ENCODE data around the gene SNAI3. TPM values are rescaled to one million over a fixed set of nuclear protein-coding genes. Genes with fewer than 3 reads are reported as not detected.

SNAI3 gene
- total RNA-seq, 1 donor from 2014 or later: 0.29 TPM

GRCh38 chr16:88733630-88734360, 47.5 kb upstream of the SNAI3 start:
- Mint-ChIP-seq H3K27me3 (ENCODE audit: low read depth) (no peaks in the 10 kb centered on the region), H3K9me3 (no peaks in the 10 kb centered on the region), H3K36me3 (peaks cover 9% of the 10 kb centered on the region), H3K4me3 (no peak overlapping the region), H3K27ac (no peak overlapping the region), H3K4me1 (no peaks in the 10 kb centered on the region)
- DNase-seq (ENCODE audit: low spot score in 2 of 2, unreplicated experiment in 2 of 2): no peak
- TF ChIP-seq CTCF (IDR thresholded peaks at IDR 0.05; ENCODE audit: unreplicated experiment): no peak

GRCh38 chr16:88732961-88733294, 46.6 kb upstream of the SNAI3 start:
- no peak for DNase-seq (ENCODE audit: low spot score in 2 of 2, unreplicated experiment in 2 of 2)
- Mint-ChIP-seq H3K36me3 (peaks cover 9% of the 10 kb centered on the region), H3K4me1 (no peaks in the 10 kb centered on the region), H3K27ac (no peak overlapping the region), H3K9me3 (no peaks in the 10 kb centered on the region), H3K27me3 (ENCODE audit: low read depth) (no peaks in the 10 kb centered on the region), H3K4me3 (no peak overlapping the region)
- TF ChIP-seq CTCF (IDR thresholded peaks at IDR 0.05; ENCODE audit: unreplicated experiment): no peak

GRCh38 chr16:88732172-88732960, 46.1 kb upstream of the SNAI3 start:
- Mint-ChIP-seq H3K4me3 (no peak overlapping the region), H3K27me3 (ENCODE audit: low read depth) (no peaks in the 10 kb centered on the region), H3K27ac (no peak overlapping the region), H3K36me3 (peaks cover 9% of the 10 kb centered on the region), H3K4me1 (no peaks in the 10 kb centered on the region), H3K9me3 (no peaks in the 10 kb centered on the region)
- TF ChIP-seq CTCF (IDR thresholded peaks at IDR 0.05; ENCODE audit: unreplicated experiment): no peak
- no peak for DNase-seq (ENCODE audit: low spot score in 2 of 2, unreplicated experiment in 2 of 2)

DNA sequence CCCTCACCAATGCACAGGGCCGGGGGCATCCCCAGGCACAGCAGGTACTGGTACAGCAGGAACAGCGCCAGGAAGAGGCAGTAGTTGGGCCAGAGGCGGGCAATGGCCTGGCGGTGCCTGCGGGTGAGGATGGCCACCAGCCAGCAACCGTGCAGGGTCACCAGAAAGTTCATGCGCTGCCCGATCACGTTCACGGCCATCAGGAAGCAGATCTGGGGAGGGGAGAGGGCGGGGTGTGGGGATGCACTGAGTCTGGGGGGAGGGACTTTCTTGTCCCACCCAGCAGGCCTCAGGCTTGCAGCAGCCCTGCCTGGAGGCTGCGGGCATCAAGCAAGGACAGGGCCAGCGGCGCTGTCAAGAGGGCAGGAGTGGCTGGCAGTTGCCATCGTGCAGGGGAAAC, 45.4 kb upstream of the SNAI3 start:
- Mint-ChIP-seq H3K36me3 (peaks cover 9% of the 10 kb centered on the region), H3K27me3 (ENCODE audit: low read depth) (no peaks in the 10 kb centered on the region), H3K9me3 (no peaks in the 10 kb centered on the region), H3K27ac (no peak overlapping the region), H3K4me1 (no peaks in the 10 kb centered on the region), H3K4me3 (no peak overlapping the region)
- DNase-seq (ENCODE audit: low spot score in 2 of 2, unreplicated experiment in 2 of 2): no peak
- no peak for TF ChIP-seq CTCF (IDR thresholded peaks at IDR 0.05; ENCODE audit: unreplicated experiment)

DNA sequence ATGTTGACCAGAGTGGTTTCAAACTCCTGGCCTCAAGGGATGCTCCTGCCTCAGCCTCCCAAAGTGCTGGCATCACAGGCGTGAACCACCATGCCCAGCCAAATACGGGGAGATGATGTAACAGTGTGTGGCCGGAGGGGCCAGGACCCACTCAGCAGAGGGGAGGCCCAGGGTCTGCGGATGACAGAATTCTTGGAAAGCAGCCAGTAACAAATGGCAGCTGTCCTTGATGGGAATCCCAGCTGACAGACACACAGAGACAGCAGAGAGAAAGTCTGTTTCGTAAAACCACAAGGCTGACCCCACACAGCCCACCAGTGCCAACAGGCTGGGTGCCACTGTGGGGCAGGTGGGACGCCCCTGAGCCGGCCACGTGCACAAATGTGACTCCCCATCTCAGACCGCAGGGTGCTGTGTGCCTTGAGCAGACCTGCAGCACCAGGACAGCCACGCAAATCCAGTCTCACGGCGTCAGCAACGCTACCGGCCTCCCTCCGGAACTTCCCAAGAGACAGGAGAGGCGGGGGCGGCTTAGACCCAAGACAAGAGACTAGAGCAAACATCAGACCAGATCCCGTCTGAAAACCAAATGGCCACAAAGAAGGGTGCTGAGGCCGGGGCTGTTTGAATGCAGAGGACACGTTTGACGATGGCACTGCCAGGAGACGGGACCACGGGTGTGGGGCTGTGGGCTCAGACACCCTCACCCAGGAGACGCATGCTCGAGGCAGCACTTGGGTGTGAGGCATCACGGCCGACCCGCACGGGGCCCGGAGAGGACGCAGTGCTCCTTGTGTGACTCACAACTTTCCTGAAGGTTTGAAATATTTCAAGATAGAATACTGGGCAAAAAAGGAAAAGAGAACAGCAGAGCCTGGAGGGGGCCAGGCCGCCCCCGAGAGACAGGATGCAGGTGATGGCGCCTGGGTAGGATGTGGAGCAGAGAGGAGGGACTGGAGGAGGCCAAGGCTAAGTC, 44.6 kb upstream of the SNAI3 start:
- Mint-ChIP-seq H3K27me3 (ENCODE audit: low read depth) (no peaks in the 10 kb centered on the region), H3K9me3 (no peaks in the 10 kb centered on the region), H3K4me1 (no peaks in the 10 kb centered on the region), H3K4me3 (no peak overlapping the region), H3K36me3 (peaks cover 10% of the 10 kb centered on the region), H3K27ac (no peak overlapping the region)
- TF ChIP-seq CTCF (IDR thresholded peaks at IDR 0.05; ENCODE audit: unreplicated experiment): no peak
- DNase-seq (ENCODE audit: low spot score in 2 of 2, unreplicated experiment in 2 of 2): no peak

Measured in mesothelial cell of epicardium (in vitro differentiated cells).